Measurements from ENCODE around the gene GATM.
"Not testable (repeated sequence)": the region's sequence is repeated elsewhere in the genome, so short reads cannot be mapped to it uniquely, and the experiment has no call there.

The GATM gene

GRCh38 chr15:45354711-45355110 lies 23.6 kb downstream of the GATM start:
- DNase-seq (ENCODE audit: low read depth): no peak

GRCh38 chr15:45351227-45351626 lies 27.1 kb downstream of the GATM start:
- no peak for DNase-seq (ENCODE audit: low read depth)

- no peak for DNase-seq (ENCODE audit: low read depth)
Measured at GRCh38 chr15:45349623-45350022, 28.7 kb downstream of the GATM start.

GRCh38 chr15:45347989-45348388 lies 30.4 kb downstream of the GATM start:
- no peak for DNase-seq (ENCODE audit: low read depth)

- DNase-seq (ENCODE audit: low read depth): no peak
Measured at GRCh38 chr15:45347033-45347432, 31.3 kb downstream of the GATM start.

- no peak for DNase-seq (ENCODE audit: low read depth)
Measured at GRCh38 chr15:45346381-45346780, 32.0 kb downstream of the GATM start.

GRCh38 chr15:45343258-45343860 lies 35.0 kb downstream of the GATM start:
- no peak for DNase-seq (ENCODE audit: low read depth)

- DNase-seq (ENCODE audit: low read depth): no peak
Measured at GRCh38 chr15:45341790-45342189, 36.6 kb downstream of the GATM start.

- no peak for DNase-seq (ENCODE audit: low read depth)
Measured at GRCh38 chr15:45340429-45340828, 37.9 kb downstream of the GATM start.

GRCh38 chr15:45338417-45338816 lies 39.9 kb downstream of the GATM start:
- DNase-seq (ENCODE audit: low read depth): no peak

- no peak for DNase-seq (ENCODE audit: low read depth)
Measured at GRCh38 chr15:45337224-45337623, 41.1 kb downstream of the GATM start.

GRCh38 chr15:45333550-45333949 lies 44.8 kb downstream of the GATM start:
- DNase-seq (ENCODE audit: low read depth): no peak

GRCh38 chr15:45332694-45333093 lies 45.6 kb downstream of the GATM start:
- no peak for DNase-seq (ENCODE audit: low read depth)

GRCh38 chr15:45331972-45332371 lies 46.4 kb downstream of the GATM start:
- DNase-seq (ENCODE audit: low read depth): no peak

- DNase-seq (ENCODE audit: low read depth): no peak
Measured at GRCh38 chr15:45328663-45329062, 49.7 kb downstream of the GATM start.

GRCh38 chr15:45326741-45327140 lies 51.6 kb downstream of the GATM start:
- DNase-seq (ENCODE audit: low read depth): no peak

- DNase-seq (ENCODE audit: low read depth): no peak
Measured at GRCh38 chr15:45326280-45326679, 52.1 kb downstream of the GATM start.

- no peak for DNase-seq (ENCODE audit: low read depth)
Measured at GRCh38 chr15:45320581-45321205, 57.7 kb downstream of the GATM start.

GRCh38 chr15:45319472-45320214 lies 58.7 kb downstream of the GATM start:
- DNase-seq (ENCODE audit: low read depth): no peak

- DNase-seq (ENCODE audit: low read depth): no peak
Measured at GRCh38 chr15:45314960-45315359, 63.4 kb downstream of the GATM start.

GRCh38 chr15:45314117-45314516 lies 64.2 kb downstream of the GATM start:
- DNase-seq (ENCODE audit: low read depth): not testable (repeated sequence)
